RWPE2 (cell line): ENCODE measurements around the gene TMEM266.

Source experiments
- ATAC-seq: fragments of 200-7000 bp; cut with Tn5 transposase; 3 replicates; pipeline ENCODE4 v1.9.1; 2021; ENCODE audit warnings: low read depth
- DNase-seq: peaks from one replicate; pipeline ENCODE4 v3.0.0-alpha.2; 2020; ENCODE audit warnings: low spot score
- H3K27ac ChIP-seq: fragments of 450-650 bp; 2 replicates; pipeline ENCODE4 v1.5.1; 2017; ENCODE audit warnings: mild to moderate bottlenecking; ENCODE audit not compliant: poor library complexity, severe bottlenecking
- H3K27me3 ChIP-seq: fragments of 250-450 bp; sonication (Bioruptor Pico); 2 replicates; pipeline ENCODE4 v1.5.1; 2021; ENCODE audit warnings: mild to moderate bottlenecking, moderate library complexity; ENCODE audit not compliant: insufficient read depth, poor library complexity, severe bottlenecking
- H3K36me3 ChIP-seq: fragments of 250-450 bp; sonication (Bioruptor Pico); 2 replicates; pipeline ENCODE4 v1.5.1; 2020; ENCODE audit warnings: low read depth, mild to moderate bottlenecking, moderate library complexity
- H3K4me1 ChIP-seq: fragments of 250-450 bp; sonication (Bioruptor Pico); 2 replicates; pipeline ENCODE4 v1.5.1; 2021; ENCODE audit warnings: mild to moderate bottlenecking, moderate library complexity; ENCODE audit not compliant: insufficient read depth, poor library complexity, severe bottlenecking
- H3K4me3 ChIP-seq: fragments of 250-450 bp; sonication (Bioruptor Pico); 2 replicates; pipeline ENCODE4 v1.5.1; 2021; ENCODE audit warnings: mild to moderate bottlenecking, moderate library complexity; ENCODE audit not compliant: severe bottlenecking
- H3K9me3 ChIP-seq: fragments of 250-450 bp; sonication (Bioruptor Pico); 2 replicates; pipeline ENCODE4 v1.5.1; 2021; ENCODE audit warnings: mild to moderate bottlenecking, moderate library complexity; ENCODE audit not compliant: severe bottlenecking
- TF ChIP-seq, protein P1 (sequence below): fragments of 450-650 bp; IDR thresholded peaks from one replicate; pipeline ENCODE4 v1.5.1; 2017; ENCODE audit warnings: mild to moderate bottlenecking, moderate library complexity; ENCODE audit not compliant: poor library complexity, severe bottlenecking

TMEM266 gene

DNA sequence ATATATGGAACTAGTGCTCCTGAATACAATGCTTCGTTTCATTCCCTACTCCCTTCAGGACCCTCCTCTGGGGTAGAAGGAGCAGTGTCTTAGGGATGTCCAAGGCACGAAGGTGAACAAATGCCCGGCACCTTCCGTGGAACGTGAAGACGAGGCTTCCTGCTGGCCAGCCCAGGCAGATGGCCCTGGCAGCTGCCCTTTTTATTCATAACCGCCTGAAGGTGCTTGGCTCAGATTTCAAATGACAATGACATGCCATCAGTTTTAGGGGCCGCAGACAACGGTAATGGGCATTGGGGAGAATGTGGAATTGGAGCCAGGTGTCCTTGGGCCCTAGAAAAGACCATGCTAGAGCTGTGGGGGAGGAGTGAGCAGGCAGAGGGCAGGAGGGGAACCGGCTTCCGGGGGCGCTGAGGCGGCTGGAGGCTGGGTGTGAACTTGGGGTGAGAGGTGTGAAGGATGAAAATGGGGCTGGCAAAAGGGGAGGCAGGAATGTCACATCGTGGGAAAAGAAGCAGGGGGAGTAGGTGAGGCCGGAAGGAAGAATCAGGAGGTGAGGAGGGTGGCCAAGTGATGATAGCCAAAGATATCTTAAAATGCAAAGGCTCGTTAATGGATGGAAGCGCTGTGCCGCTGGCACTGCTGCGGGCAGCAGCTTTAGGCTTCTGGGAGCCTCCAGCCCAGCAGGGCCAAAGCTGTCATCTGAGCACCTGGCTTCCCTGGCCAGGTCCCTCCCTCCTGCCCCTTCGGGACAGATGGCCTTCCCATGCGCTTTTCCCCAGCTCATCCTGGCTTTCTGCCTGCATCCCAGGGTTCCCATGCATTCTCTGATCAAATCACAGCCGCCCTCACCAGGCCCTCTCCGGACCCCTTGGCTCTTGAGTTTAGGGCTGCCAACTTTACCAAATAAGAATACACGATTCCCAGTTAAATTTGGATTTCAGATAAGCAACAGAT lies 93.7 kb downstream of the TMEM266 start:
- Histone ChIP-seq H3K4me1 (peaks cover 14% of the 10 kb centered on the region), H3K27me3 (no peaks in the 10 kb centered on the region), H3K9me3 (no peaks in the 10 kb centered on the region), H3K27ac (no peak overlapping the region), H3K36me3 (no peaks in the 10 kb centered on the region), H3K4me3 (no peak overlapping the region)
- TF ChIP-seq, protein P1, sequence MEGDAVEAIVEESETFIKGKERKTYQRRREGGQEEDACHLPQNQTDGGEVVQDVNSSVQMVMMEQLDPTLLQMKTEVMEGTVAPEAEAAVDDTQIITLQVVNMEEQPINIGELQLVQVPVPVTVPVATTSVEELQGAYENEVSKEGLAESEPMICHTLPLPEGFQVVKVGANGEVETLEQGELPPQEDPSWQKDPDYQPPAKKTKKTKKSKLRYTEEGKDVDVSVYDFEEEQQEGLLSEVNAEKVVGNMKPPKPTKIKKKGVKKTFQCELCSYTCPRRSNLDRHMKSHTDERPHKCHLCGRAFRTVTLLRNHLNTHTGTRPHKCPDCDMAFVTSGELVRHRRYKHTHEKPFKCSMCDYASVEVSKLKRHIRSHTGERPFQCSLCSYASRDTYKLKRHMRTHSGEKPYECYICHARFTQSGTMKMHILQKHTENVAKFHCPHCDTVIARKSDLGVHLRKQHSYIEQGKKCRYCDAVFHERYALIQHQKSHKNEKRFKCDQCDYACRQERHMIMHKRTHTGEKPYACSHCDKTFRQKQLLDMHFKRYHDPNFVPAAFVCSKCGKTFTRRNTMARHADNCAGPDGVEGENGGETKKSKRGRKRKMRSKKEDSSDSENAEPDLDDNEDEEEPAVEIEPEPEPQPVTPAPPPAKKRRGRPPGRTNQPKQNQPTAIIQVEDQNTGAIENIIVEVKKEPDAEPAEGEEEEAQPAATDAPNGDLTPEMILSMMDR, result no peak
- ATAC-seq (no peak), DNase-seq (no peak)

DNA sequence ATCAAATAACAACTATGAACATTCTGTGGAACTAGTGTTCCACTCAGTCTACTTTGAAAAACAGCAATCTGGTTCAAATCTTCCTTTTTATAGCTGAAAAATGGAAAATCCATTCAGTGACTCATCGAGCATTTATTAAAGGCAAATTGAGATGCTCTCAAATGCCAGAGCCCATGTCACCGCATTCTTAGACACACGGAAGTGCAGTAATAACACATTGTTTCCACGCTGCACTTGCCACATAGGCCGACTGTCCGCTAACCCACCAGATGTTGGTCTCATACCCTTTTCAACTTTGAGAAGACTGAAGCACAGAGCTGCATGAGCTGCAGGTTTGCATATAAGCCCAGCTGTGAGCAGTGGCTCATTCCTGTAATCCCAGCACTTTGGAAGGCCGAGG lies 95.9 kb downstream of the TMEM266 start:
- TF ChIP-seq, protein P1, result no peak
- H3K27ac ChIP-seq, result no peak overlapping the region
- no peak overlapping the region for H3K4me3 ChIP-seq
- ATAC-seq, result no peak
- no peak for DNase-seq
- no peaks in the 10 kb centered on the region for H3K9me3 ChIP-seq
- no peaks in the 10 kb centered on the region for H3K36me3 ChIP-seq
- H3K4me1 ChIP-seq, result peaks cover 9% of the 10 kb centered on the region
- H3K27me3 ChIP-seq, result no peaks in the 10 kb centered on the region

DNA sequence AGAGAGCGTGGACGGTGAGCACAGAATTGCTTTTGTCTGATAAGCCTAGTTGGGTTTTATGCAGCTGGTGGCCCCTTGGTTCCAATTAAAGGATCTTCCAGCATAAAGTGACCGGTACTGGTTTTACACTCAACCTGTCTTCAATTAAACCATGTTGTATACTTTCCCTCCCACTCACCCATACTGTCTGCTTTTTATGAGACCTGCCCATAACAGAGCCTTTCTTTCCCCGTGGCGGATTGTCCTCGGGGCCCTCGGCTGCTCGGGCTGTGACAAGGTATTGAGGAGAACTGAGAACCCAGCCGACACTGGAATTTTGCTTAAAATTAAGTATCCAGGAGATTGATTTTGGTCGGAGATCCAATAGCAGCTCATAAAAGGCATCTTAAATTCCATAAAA lies 98.4 kb downstream of the TMEM266 start:
- no peaks in the 10 kb centered on the region for H3K27me3 ChIP-seq
- no peaks in the 10 kb centered on the region for H3K36me3 ChIP-seq
- no peaks in the 10 kb centered on the region for H3K9me3 ChIP-seq
- no peak overlapping the region for H3K27ac ChIP-seq
- no peaks in the 10 kb centered on the region for H3K4me1 ChIP-seq
- no peak overlapping the region for H3K4me3 ChIP-seq
- ATAC-seq, result no peak
- DNase-seq, result no peak
- TF ChIP-seq, protein P1, result no peak

DNA sequence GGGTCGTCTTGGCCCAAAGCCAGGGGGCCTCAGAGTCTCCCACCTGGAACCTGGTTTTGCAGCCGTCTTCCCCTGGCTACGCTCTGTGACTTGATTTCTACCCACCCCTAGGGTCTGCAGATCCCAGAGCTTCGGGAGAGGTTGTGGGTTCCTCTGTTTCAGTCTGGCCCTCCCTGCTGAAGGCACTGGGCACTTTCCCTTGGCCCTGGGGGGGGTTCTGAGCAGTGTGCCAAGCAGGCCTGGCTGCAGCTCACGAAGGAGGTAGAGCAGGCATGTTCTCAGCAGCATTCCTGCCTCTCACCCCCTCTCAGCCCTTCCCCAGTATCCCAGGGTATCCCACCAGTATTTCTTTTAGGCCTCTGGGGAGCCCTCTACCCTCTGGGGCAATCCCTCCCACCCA lies 99.0 kb downstream of the TMEM266 start:
- no peaks in the 10 kb centered on the region for H3K27me3 ChIP-seq
- no peak overlapping the region for H3K27ac ChIP-seq
- ATAC-seq (no peak), DNase-seq (no peak)
- TF ChIP-seq, protein P1, result no peak
- no peaks in the 10 kb centered on the region for H3K9me3 ChIP-seq
- no peak overlapping the region for H3K4me3 ChIP-seq
- H3K36me3 ChIP-seq, result no peaks in the 10 kb centered on the region
- no peaks in the 10 kb centered on the region for H3K4me1 ChIP-seq

DNA sequence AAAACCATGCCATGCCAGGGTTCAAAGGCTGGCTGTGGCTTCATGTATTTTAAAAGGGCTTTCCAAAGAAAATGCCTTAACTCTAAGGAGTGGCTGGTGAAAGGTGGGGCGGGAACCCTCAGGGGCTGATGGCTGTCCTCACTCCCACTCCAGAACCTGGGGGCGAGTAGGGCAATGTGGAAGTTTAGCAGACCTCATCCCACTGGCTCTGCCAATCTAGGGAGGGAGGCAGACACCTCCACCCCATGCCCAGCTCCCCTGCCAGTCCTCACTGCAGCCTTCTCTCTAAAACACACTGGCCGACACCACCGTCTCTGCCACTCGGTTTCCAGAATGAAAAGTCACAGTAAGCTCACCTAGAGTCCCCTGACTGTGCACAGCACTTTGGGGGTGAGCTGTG lies 99.5 kb downstream of the TMEM266 start:
- no peaks in the 10 kb centered on the region for H3K4me1 ChIP-seq

More for the DNA sequence above, 99.5 kb downstream of the TMEM266 start:
- TF ChIP-seq, protein P1, result no peak
- no peaks in the 10 kb centered on the region for H3K9me3 ChIP-seq
- no peak for ATAC-seq
- DNase-seq, result no peak
- no peaks in the 10 kb centered on the region for H3K36me3 ChIP-seq
- H3K4me3 ChIP-seq, result no peak overlapping the region
- H3K27ac ChIP-seq, result no peak overlapping the region
- no peaks in the 10 kb centered on the region for H3K27me3 ChIP-seq
